HepG2 (cell line): Measurements from ENCODE around the gene TEX14. TPM values are rescaled to one million over a fixed set of nuclear protein-coding genes. Genes with fewer than 3 reads are reported as not detected.
A peak's percentile ranks its signal among the peaks of the same experiment; 100 is the strongest.

Experiments used
- AKAP8 ChIP-seq: sonication (generic); formaldehyde crosslinking; IDR thresholded peaks from 2 replicates; pipeline ENCODE4 v1.5.1; 2020; ENCODE audit warnings: mild to moderate bottlenecking, missing genetic modification reagents
- ARID2 ChIP-seq: sonication (generic); formaldehyde crosslinking; IDR thresholded peaks from 2 replicates; pipeline ENCODE4 v1.8.1; 2022; ENCODE audit warnings: mild to moderate bottlenecking, missing genetic modification reagents, borderline replicate concordance
- CBX1 ChIP-seq: IDR thresholded peaks from one replicate; pipeline ENCODE4 v1.6.1; 2016; ENCODE audit warnings: antibody characterized with exemption, low read depth
- HOXA9 ChIP-seq: sonication (generic); formaldehyde crosslinking; IDR thresholded peaks from 2 replicates; pipeline ENCODE4 v1.8.1; 2022; ENCODE audit warnings: missing genetic modification reagents, mild to moderate bottlenecking, moderate library complexity, borderline replicate concordance
- PCBP1 ChIP-seq: fragments of 200-400 bp; formaldehyde crosslinking; IDR thresholded peaks from 2 replicates; pipeline ENCODE4 v1.6.1; 2017; ENCODE audit warnings: mild to moderate bottlenecking, low read depth, low read length, borderline replicate concordance
- RAD21 ChIP-seq: fragments of 450-650 bp; formaldehyde crosslinking; IDR thresholded peaks from 2 replicates; pipeline ENCODE4 v1.5.0; 2020; ENCODE audit warnings: mild to moderate bottlenecking
- SRY ChIP-seq: sonication (generic); formaldehyde crosslinking; IDR thresholded peaks from 2 replicates; pipeline ENCODE4 v1.8.0; 2022; ENCODE audit warnings: mild to moderate bottlenecking, missing genetic modification reagents
- ZNF24 ChIP-seq: fragments of 450-650 bp; IDR thresholded peaks from 2 replicates; pipeline ENCODE4 v1.6.1; 2017; ENCODE audit warnings: antibody characterized with exemption, mild to moderate bottlenecking
- ZNF572 ChIP-seq: sonication (generic); formaldehyde crosslinking; IDR thresholded peaks from 2 replicates; pipeline ENCODE4 v1.5.1; 2020; ENCODE audit warnings: mild to moderate bottlenecking, missing genetic modification reagents
- ZNF615 ChIP-seq: sonication (generic); formaldehyde crosslinking; IDR thresholded peaks from 2 replicates; pipeline ENCODE4 v1.5.0; 2020; ENCODE audit warnings: mild to moderate bottlenecking, missing genetic modification reagents, borderline replicate concordance
- ZNF850 ChIP-seq: sonication (generic); formaldehyde crosslinking; conservative IDR thresholded peaks from 2 replicates; pipeline ENCODE4 v1.9.0; 2021; ENCODE audit warnings: mild to moderate bottlenecking, missing genetic modification reagents
- polyA plus RNA-seq, 8 experiments: library from polyadenylated mRNA; depleted of rRNA in 3 of 8; stranded (reverse) in 7 of 8; unstranded in 1 of 8; fragments of >200 nt; fragmentation: Illumina TruSeq in 4 of 8; extraction: Trizol in 4 of 8; gene quantifications; 2 replicates each; pipeline versions ENCODE4 v1.2.1 to v1.2.3, GENCODE V29; 2011 to 2016; ENCODE audit warnings: low read depth in 4 of 8, missing spikeins in 1 of 8, mixed read lengths in 1 of 8; ENCODE audit not compliant: insufficient read depth in 1 of 8
- total RNA-seq, 5 experiments: library from RNA; depleted of rRNA; stranded (reverse); fragments of >200 nt; fragmentation: Illumina TruSeq; extraction: Trizol; gene quantifications; 2 replicates each; pipeline ENCODE4 v1.2.3, GENCODE V29; 2016; ENCODE audit warnings: low read depth in 1 of 5
- TF ChIP-seq, protein P1 (sequence below), 2 experiments: sonication (generic) in 1 of 2; formaldehyde crosslinking in 1 of 2; IDR thresholded peaks; 2 replicates each; pipeline versions ENCODE4 v1.4.0 to v1.6.1; 2018 to 2020; ENCODE audit warnings: missing genetic modification reagents in 2 of 2, borderline replicate concordance in 1 of 2, low read depth in 1 of 2, mild to moderate bottlenecking in 1 of 2, missing biosample characterization in 1 of 2
- TF ChIP-seq, protein P2 (sequence below): sonication (generic); formaldehyde crosslinking; IDR thresholded peaks from 2 replicates; pipeline ENCODE4 v1.5.0; 2020; ENCODE audit warnings: missing genetic modification reagents
- TF ChIP-seq, protein P3 (sequence below): sonication (generic); formaldehyde crosslinking; IDR thresholded peaks from 2 replicates; pipeline ENCODE4 v1.5.1; 2020; ENCODE audit warnings: missing genetic modification reagents, mild to moderate bottlenecking, borderline replicate concordance
- TF ChIP-seq, protein P4 (sequence below): IDR thresholded peaks from 2 replicates; pipeline ENCODE4 v1.6.1; 2016; ENCODE audit warnings: low read depth
- TF ChIP-seq, protein P5 (sequence below): sonication (generic); formaldehyde crosslinking; IDR thresholded peaks from 2 replicates; pipeline ENCODE4 v1.4.0; 2020; ENCODE audit warnings: mild to moderate bottlenecking, missing genetic modification reagents
- TF ChIP-seq, protein P6 (sequence below): sonication (generic); formaldehyde crosslinking; IDR thresholded peaks from 2 replicates; pipeline ENCODE4 v1.4.0; 2020; ENCODE audit warnings: missing genetic modification reagents

Gene TEX14
- total and polyA plus RNA-seq, 2 of the 13 experiments (the other 11 are each of a cell fraction or from before 2014, with no cell fraction given), result 0.04 to 0.07 TPM

DNA sequence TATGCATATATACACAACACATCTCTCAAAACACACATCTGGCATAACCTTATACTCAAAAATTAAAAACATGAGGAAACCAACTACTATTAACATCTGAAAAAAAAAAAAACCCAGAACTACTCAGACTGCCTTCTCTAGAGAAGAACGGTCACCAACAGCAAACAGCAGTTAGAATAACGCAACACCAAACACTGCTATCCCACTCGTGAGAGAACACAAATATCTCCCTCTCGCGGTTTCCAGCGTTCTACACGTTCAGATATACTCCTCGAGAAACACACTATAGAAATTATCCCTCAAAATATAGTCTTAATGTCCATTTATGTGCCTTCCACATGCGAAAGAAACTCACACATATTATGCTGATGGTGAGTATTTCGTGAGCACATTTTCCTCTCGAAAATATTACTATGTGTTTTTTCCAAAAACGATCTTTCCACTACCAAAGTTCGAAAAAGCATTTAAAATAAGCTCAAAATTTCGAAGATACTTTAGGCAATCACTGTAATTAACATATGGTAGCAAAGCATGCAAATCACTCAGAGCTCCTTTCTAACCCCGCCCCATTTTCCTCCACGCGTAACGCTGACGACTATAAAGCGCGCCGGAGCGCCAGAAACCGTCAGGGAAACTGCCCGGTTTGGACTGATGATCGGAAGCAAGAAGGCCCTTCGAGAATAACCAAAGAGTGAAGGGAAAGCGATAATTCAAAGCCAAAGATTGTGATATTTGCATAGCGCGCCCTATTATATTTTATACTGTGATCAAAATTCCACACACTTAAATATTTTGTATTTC is 60.1 kb downstream of the TEX14 start (continued):
- TF ChIP-seq, protein P1, sequence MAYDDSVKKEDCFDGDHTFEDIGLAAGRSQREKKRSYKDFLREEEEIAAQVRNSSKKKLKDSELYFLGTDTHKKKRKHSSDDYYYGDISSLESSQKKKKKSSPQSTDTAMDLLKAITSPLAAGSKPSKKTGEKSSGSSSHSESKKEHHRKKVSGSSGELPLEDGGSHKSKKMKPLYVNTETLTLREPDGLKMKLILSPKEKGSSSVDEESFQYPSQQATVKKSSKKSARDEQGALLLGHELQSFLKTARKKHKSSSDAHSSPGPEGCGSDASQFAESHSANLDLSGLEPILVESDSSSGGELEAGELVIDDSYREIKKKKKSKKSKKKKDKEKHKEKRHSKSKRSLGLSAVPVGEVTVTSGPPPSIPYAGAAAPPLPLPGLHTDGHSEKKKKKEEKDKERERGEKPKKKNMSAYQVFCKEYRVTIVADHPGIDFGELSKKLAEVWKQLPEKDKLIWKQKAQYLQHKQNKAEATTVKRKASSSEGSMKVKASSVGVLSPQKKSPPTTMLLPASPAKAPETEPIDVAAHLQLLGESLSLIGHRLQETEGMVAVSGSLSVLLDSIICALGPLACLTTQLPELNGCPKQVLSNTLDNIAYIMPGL (CRISPR knock-in tag; IDR thresholded peaks at IDR 0.05; ENCODE audit: borderline replicate concordance in 1 of 2, low read depth in 1 of 2), result peak; percentile 7 to 61; a peak in 2 of 4 replicates
- TF ChIP-seq, protein P2, sequence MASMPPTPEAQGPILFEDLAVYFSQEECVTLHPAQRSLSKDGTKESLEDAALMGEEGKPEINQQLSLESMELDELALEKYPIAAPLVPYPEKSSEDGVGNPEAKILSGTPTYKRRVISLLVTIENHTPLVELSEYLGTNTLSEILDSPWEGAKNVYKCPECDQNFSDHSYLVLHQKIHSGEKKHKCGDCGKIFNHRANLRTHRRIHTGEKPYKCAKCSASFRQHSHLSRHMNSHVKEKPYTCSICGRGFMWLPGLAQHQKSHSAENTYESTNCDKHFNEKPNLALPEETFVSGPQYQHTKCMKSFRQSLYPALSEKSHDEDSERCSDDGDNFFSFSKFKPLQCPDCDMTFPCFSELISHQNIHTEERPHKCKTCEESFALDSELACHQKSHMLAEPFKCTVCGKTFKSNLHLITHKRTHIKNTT (CRISPR knock-in tag), result peak; percentile 64; the same call in 1 of the 2 replicates
- TF ChIP-seq, protein P3, sequence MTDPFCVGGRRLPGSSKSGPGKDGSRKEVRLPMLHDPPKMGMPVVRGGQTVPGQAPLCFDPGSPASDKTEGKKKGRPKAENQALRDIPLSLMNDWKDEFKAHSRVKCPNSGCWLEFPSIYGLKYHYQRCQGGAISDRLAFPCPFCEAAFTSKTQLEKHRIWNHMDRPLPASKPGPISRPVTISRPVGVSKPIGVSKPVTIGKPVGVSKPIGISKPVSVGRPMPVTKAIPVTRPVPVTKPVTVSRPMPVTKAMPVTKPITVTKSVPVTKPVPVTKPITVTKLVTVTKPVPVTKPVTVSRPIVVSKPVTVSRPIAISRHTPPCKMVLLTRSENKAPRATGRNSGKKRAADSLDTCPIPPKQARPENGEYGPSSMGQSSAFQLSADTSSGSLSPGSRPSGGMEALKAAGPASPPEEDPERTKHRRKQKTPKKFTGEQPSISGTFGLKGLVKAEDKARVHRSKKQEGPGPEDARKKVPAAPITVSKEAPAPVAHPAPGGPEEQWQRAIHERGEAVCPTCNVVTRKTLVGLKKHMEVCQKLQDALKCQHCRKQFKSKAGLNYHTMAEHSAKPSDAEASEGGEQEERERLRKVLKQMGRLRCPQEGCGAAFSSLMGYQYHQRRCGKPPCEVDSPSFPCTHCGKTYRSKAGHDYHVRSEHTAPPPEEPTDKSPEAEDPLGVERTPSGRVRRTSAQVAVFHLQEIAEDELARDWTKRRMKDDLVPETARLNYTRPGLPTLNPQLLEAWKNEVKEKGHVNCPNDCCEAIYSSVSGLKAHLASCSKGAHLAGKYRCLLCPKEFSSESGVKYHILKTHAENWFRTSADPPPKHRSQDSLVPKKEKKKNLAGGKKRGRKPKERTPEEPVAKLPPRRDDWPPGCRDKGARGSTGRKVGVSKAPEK, result peak; percentile 99
- TF ChIP-seq SRY (CRISPR knock-in tag) (no peak), ZNF615 (CRISPR knock-in tag) (peak; percentile 97; the same call in 1 of the 2 replicates), ZNF850 (no peak), PCBP1 (no peak), ZNF24 (no peak), RAD21 (peak; percentile 82), CBX1 (peak; percentile 100), ARID2 (CRISPR knock-in tag) (peak; percentile 47; the same call in 1 of the 2 replicates), ZNF572 (no peak), HOXA9 (CRISPR knock-in tag) (peak; percentile 97), AKAP8 (CRISPR knock-in tag) (no peak)
- TF ChIP-seq, protein P4, sequence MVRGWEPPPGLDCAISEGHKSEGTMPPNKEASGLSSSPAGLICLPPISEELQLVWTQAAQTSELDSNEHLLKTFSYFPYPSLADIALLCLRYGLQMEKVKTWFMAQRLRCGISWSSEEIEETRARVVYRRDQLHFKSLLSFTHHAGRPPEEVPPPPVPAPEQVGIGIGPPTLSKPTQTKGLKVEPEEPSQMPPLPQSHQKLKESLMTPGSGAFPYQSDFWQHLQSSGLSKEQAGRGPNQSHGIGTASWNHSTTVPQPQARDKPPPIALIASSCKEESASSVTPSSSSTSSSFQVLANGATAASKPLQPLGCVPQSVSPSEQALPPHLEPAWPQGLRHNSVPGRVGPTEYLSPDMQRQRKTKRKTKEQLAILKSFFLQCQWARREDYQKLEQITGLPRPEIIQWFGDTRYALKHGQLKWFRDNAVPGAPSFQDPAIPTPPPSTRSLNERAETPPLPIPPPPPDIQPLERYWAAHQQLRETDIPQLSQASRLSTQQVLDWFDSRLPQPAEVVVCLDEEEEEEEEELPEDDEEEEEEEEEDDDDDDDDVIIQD, result peak; percentile 44; the same call in 1 of the 2 replicates
- TF ChIP-seq, protein P5, sequence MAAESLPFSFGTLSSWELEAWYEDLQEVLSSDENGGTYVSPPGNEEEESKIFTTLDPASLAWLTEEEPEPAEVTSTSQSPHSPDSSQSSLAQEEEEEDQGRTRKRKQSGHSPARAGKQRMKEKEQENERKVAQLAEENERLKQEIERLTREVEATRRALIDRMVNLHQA (CRISPR knock-in tag), result peak; percentile 85; the same call in 1 of the 2 replicates
- TF ChIP-seq, protein P6, sequence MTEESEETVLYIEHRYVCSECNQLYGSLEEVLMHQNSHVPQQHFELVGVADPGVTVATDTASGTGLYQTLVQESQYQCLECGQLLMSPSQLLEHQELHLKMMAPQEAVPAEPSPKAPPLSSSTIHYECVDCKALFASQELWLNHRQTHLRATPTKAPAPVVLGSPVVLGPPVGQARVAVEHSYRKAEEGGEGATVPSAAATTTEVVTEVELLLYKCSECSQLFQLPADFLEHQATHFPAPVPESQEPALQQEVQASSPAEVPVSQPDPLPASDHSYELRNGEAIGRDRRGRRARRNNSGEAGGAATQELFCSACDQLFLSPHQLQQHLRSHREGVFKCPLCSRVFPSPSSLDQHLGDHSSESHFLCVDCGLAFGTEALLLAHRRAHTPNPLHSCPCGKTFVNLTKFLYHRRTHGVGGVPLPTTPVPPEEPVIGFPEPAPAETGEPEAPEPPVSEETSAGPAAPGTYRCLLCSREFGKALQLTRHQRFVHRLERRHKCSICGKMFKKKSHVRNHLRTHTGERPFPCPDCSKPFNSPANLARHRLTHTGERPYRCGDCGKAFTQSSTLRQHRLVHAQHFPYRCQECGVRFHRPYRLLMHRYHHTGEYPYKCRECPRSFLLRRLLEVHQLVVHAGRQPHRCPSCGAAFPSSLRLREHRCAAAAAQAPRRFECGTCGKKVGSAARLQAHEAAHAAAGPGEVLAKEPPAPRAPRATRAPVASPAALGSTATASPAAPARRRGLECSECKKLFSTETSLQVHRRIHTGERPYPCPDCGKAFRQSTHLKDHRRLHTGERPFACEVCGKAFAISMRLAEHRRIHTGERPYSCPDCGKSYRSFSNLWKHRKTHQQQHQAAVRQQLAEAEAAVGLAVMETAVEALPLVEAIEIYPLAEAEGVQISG (CRISPR knock-in tag), result peak; percentile 71
